Measurements from ENCODE around the gene ANO5. TPM values are rescaled to one million over a fixed set of nuclear protein-coding genes. Genes with fewer than 3 reads are reported as not detected.

ANO5 gene
- total and polyA plus RNA-seq, 9 of the 15 experiments (the other 6 are each of a cell fraction or from before 2014, with no cell fraction given): 0.16 to 0.58 (median 0.28) TPM

- H3K9me3 ChIP-seq (replicated peaks; ENCODE audit: control insufficient read depth, insufficient read depth, low read depth, low read length): no peaks in the 10 kb centered on the region
- POLR2A ChIA-PET: no interaction called here
- FAIRE-seq: no peak
- TF ChIP-seq, protein P1, sequence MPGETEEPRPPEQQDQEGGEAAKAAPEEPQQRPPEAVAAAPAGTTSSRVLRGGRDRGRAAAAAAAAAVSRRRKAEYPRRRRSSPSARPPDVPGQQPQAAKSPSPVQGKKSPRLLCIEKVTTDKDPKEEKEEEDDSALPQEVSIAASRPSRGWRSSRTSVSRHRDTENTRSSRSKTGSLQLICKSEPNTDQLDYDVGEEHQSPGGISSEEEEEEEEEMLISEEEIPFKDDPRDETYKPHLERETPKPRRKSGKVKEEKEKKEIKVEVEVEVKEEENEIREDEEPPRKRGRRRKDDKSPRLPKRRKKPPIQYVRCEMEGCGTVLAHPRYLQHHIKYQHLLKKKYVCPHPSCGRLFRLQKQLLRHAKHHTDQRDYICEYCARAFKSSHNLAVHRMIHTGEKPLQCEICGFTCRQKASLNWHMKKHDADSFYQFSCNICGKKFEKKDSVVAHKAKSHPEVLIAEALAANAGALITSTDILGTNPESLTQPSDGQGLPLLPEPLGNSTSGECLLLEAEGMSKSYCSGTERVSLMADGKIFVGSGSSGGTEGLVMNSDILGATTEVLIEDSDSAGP (CRISPR knock-in tag; IDR thresholded peaks at IDR 0.05): no peak
- TF ChIP-seq STAT5A (IDR thresholded peaks at IDR 0.05; ENCODE audit: borderline replicate concordance, low read length): no peak
- no peak for TF ChIP-seq TAF15 (IDR thresholded peaks at IDR 0.05; ENCODE audit: low read depth, low read length)
- no peak for TF ChIP-seq SRSF9 (IDR thresholded peaks at IDR 0.05; ENCODE audit: borderline replicate concordance, low read depth, low read length)
- no peak for TF ChIP-seq MEF2A (IDR thresholded peaks at IDR 0.05; ENCODE audit: control insufficient read depth, low read depth, low read length)
- no peak for TF ChIP-seq STAG1 (CRISPR knock-in tag; IDR thresholded peaks at IDR 0.05; ENCODE audit: borderline replicate concordance)
- no peak for TF ChIP-seq HNRNPUL1 (IDR thresholded peaks at IDR 0.05; ENCODE audit: low read length)
- TF ChIP-seq HDAC8 (tag; IDR thresholded peaks at IDR 0.05): no peak
- TF ChIP-seq, protein P2, sequence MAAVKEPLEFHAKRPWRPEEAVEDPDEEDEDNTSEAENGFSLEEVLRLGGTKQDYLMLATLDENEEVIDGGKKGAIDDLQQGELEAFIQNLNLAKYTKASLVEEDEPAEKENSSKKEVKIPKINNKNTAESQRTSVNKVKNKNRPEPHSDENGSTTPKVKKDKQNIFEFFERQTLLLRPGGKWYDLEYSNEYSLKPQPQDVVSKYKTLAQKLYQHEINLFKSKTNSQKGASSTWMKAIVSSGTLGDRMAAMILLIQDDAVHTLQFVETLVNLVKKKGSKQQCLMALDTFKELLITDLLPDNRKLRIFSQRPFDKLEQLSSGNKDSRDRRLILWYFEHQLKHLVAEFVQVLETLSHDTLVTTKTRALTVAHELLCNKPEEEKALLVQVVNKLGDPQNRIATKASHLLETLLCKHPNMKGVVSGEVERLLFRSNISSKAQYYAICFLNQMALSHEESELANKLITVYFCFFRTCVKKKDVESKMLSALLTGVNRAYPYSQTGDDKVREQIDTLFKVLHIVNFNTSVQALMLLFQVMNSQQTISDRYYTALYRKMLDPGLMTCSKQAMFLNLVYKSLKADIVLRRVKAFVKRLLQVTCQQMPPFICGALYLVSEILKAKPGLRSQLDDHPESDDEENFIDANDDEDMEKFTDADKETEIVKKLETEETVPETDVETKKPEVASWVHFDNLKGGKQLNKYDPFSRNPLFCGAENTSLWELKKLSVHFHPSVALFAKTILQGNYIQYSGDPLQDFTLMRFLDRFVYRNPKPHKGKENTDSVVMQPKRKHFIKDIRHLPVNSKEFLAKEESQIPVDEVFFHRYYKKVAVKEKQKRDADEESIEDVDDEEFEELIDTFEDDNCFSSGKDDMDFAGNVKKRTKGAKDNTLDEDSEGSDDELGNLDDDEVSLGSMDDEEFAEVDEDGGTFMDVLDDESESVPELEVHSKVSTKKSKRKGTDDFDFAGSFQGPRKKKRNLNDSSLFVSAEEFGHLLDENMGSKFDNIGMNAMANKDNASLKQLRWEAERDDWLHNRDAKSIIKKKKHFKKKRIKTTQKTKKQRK (IDR thresholded peaks at IDR 0.05; ENCODE audit: borderline replicate concordance, low read depth, low read length): no peak
- no peak for TF ChIP-seq HOMEZ (CRISPR knock-in tag; IDR thresholded peaks at IDR 0.05)
- TF ChIP-seq, protein P3, sequence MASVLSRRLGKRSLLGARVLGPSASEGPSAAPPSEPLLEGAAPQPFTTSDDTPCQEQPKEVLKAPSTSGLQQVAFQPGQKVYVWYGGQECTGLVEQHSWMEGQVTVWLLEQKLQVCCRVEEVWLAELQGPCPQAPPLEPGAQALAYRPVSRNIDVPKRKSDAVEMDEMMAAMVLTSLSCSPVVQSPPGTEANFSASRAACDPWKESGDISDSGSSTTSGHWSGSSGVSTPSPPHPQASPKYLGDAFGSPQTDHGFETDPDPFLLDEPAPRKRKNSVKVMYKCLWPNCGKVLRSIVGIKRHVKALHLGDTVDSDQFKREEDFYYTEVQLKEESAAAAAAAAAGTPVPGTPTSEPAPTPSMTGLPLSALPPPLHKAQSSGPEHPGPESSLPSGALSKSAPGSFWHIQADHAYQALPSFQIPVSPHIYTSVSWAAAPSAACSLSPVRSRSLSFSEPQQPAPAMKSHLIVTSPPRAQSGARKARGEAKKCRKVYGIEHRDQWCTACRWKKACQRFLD (CRISPR knock-in tag; IDR thresholded peaks at IDR 0.05): no peak
- no peak for TF ChIP-seq ZNF699 (CRISPR knock-in tag; IDR thresholded peaks at IDR 0.05; ENCODE audit: insufficient replicate concordance)
These were observed 4.5 kb downstream of the ANO5 start for GRCh38 chr11:22197139-22198005.

More at GRCh38 chr11:22197139-22198005, 4.5 kb downstream of the ANO5 start:
- peaks cover 0 to 13% of the 10 kb centered on the region in 2 experiments; a peak in 2 of 5 replicates for H3K4me1 ChIP-seq (replicated peaks in 1 of 2; ENCODE audit: control insufficient read depth in 2 of 2, insufficient read depth in 2 of 2, low read length in 2 of 2)
- H2AFZ ChIP-seq (ENCODE audit: low read depth, low read length): no peak overlapping the region
- ATAC-seq (no peak), DNase-seq (ENCODE audit: extremely low read depth in 1 of 4, low spot score in 3 of 4) (no peak)
- no peaks in the 10 kb centered on the region for H3K79me2 ChIP-seq (ENCODE audit: control insufficient read depth, insufficient read depth, low read length)
- no peaks in the 10 kb centered on the region for H3K27me3 ChIP-seq (ENCODE audit: control insufficient read depth in 2 of 2, insufficient read depth in 2 of 2, low read length in 2 of 2)
- no peaks in the 10 kb centered on the region for H4K20me1 ChIP-seq (replicated peaks; ENCODE audit: control insufficient read depth, insufficient read depth, low read length)
- H3K27ac ChIP-seq (ENCODE audit: extremely low read depth, low read depth, low read length): no peak overlapping the region
- 11% methylated on average over 4 of the region's 4 CpGs for WGBS (ENCODE audit: insufficient coverage, low coverage, missing lambda C conversion rate)
- intact Hi-C loops (cut with micrococcal nuclease) (no loop called here), in situ Hi-C loops (cut with MboI) (no loop called here)
- no peaks in the 10 kb centered on the region for H3K9me1 ChIP-seq (ENCODE audit: control insufficient read depth, insufficient read depth, low read length)
- no TSS peak for BruUV-seq (replicated peaks)
- no peak overlapping the region for H3K9ac ChIP-seq (ENCODE audit: insufficient read depth in 1 of 2, low read depth in 2 of 2, low read length in 2 of 2)
- CTCF ChIA-PET (ENCODE audit: low intra/inter-chr PET ratio): no interaction called here
- H3K36me3 ChIP-seq (ENCODE audit: control insufficient read depth, insufficient read depth, low read length): no peaks in the 10 kb centered on the region
- no peak overlapping the region for H3K4me2 ChIP-seq (ENCODE audit: insufficient read depth, low read length)
- no peak overlapping the region for H3K4me3 ChIP-seq
